Measurements from ENCODE around the gene RELA. TPM values are rescaled to one million over a fixed set of nuclear protein-coding genes. Genes with fewer than 3 reads are reported as not detected.

Gene RELA
- total and polyA plus RNA-seq, 2 of the 13 experiments (the other 11 are each of a cell fraction or from before 2014, with no cell fraction given), result 21.4 to 40.5 TPM

GRCh38 chr11:65616575-65617001 is 46.1 kb downstream of the RELA start (continued):
- no peak for TF ChIP-seq ZNF230 (CRISPR knock-in tag; IDR thresholded peaks at IDR 0.05)
- TF ChIP-seq ZNF121 (CRISPR knock-in tag; IDR thresholded peaks at IDR 0.05), result no peak
- no peak for TF ChIP-seq ARNT (IDR thresholded peaks at IDR 0.05)
- TF ChIP-seq FOXK1 (CRISPR knock-in tag; IDR thresholded peaks at IDR 0.05; ENCODE audit: borderline replicate concordance, low read depth), result no peak
- no peak for TF ChIP-seq TAF15 (IDR thresholded peaks at IDR 0.05; ENCODE audit: low read depth, low read length, poor library complexity, severe bottlenecking)
- no peak for TF ChIP-seq RFX5 (IDR thresholded peaks at IDR 0.05; ENCODE audit: low read depth, low read length)
- TF ChIP-seq ARNT2 (CRISPR knock-in tag; IDR thresholded peaks at IDR 0.05; ENCODE audit: low read depth), result no peak
- TF ChIP-seq, protein P1, sequence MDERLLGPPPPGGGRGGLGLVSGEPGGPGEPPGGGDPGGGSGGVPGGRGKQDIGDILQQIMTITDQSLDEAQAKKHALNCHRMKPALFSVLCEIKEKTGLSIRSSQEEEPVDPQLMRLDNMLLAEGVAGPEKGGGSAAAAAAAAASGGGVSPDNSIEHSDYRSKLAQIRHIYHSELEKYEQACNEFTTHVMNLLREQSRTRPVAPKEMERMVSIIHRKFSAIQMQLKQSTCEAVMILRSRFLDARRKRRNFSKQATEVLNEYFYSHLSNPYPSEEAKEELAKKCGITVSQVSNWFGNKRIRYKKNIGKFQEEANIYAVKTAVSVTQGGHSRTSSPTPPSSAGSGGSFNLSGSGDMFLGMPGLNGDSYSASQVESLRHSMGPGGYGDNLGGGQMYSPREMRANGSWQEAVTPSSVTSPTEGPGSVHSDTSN (CRISPR knock-in tag; IDR thresholded peaks at IDR 0.05), result no peak
- TF ChIP-seq KAT8 (CRISPR knock-in tag; IDR thresholded peaks at IDR 0.05), result peak; percentile 57
- no peak for TF ChIP-seq MED13 (CRISPR knock-in tag; IDR thresholded peaks at IDR 0.05)
- no peak for TF ChIP-seq ZFP36L2 (CRISPR knock-in tag; IDR thresholded peaks at IDR 0.05)
- TF ChIP-seq PITX1 (CRISPR knock-in tag; IDR thresholded peaks at IDR 0.05), result peak; percentile 76; the same call in 1 of the 2 replicates
- TF ChIP-seq, protein P2, sequence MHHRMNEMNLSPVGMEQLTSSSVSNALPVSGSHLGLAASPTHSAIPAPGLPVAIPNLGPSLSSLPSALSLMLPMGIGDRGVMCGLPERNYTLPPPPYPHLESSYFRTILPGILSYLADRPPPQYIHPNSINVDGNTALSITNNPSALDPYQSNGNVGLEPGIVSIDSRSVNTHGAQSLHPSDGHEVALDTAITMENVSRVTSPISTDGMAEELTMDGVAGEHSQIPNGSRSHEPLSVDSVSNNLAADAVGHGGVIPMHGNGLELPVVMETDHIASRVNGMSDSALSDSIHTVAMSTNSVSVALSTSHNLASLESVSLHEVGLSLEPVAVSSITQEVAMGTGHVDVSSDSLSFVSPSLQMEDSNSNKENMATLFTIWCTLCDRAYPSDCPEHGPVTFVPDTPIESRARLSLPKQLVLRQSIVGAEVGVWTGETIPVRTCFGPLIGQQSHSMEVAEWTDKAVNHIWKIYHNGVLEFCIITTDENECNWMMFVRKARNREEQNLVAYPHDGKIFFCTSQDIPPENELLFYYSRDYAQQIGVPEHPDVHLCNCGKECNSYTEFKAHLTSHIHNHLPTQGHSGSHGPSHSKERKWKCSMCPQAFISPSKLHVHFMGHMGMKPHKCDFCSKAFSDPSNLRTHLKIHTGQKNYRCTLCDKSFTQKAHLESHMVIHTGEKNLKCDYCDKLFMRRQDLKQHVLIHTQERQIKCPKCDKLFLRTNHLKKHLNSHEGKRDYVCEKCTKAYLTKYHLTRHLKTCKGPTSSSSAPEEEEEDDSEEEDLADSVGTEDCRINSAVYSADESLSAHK (CRISPR knock-in tag; IDR thresholded peaks at IDR 0.05; ENCODE audit: borderline replicate concordance), result no peak
- TF ChIP-seq CBX5 (CRISPR knock-in tag; IDR thresholded peaks at IDR 0.05; ENCODE audit: borderline replicate concordance), result no peak; the same call in 1 of the 2 replicates
- TF ChIP-seq ZNF235 (CRISPR knock-in tag; IDR thresholded peaks at IDR 0.05; ENCODE audit: borderline replicate concordance), result no peak
- TF ChIP-seq NFIC (IDR thresholded peaks at IDR 0.05; ENCODE audit: low read length), result no peak
- no peak for TF ChIP-seq GRHL1 (CRISPR knock-in tag; conservative IDR thresholded peaks at IDR 0.05)
- peak in 1 of 2 experiments; percentile 44; a peak in 1 of 4 replicates for TF ChIP-seq EP300 (IDR thresholded peaks at IDR 0.05; ENCODE audit: low read depth in 2 of 2, low read length in 2 of 2)
- TF ChIP-seq EP300 (CRISPR knock-in tag; IDR thresholded peaks at IDR 0.05; ENCODE audit: borderline replicate concordance), result no peak
- TF ChIP-seq MIXL1 (CRISPR knock-in tag; IDR thresholded peaks at IDR 0.05), result no peak
- TF ChIP-seq GPBP1L1 (CRISPR knock-in tag; IDR thresholded peaks at IDR 0.05), result no peak
- TF ChIP-seq ZFP82 (CRISPR knock-in tag; IDR thresholded peaks at IDR 0.05; ENCODE audit: borderline replicate concordance), result no peak
- no peak for TF ChIP-seq MAZ (IDR thresholded peaks at IDR 0.05; ENCODE audit: borderline replicate concordance, low read depth, low read length)
- no peak for TF ChIP-seq MAZ (CRISPR knock-in tag; IDR thresholded peaks at IDR 0.05; ENCODE audit: low read depth)
- TF ChIP-seq NFE2L1 (CRISPR knock-in tag; IDR thresholded peaks at IDR 0.05; ENCODE audit: borderline replicate concordance), result no peak
- TF ChIP-seq MYC (CRISPR knock-in tag; IDR thresholded peaks at IDR 0.05; ENCODE audit: borderline replicate concordance), result no peak; the same call in 1 of the 2 replicates
- no peak for TF ChIP-seq ZNF776 (CRISPR knock-in tag; IDR thresholded peaks at IDR 0.05)

Data from HepG2 (cell line).